HFFc6 (cell line): ENCODE results near the gene RBFOX2. TPM values are rescaled to one million over a fixed set of nuclear protein-coding genes. Genes with fewer than 3 reads are reported as not detected.
"Not testable (repeated sequence)": the region's sequence is repeated elsewhere in the genome, so short reads cannot be mapped to it uniquely, and the experiment has no call there.

Experiments
- DNase-seq: peaks from one replicate; pipeline ENCODE4 v3.0.0-alpha.2; 2018
- H3K27ac Mint-ChIP-seq: 2 replicates; pipeline ENCODE4 v1.8.0; 2020; ENCODE audit warnings: mild to moderate bottlenecking, mixed read lengths
- H3K27me3 Mint-ChIP-seq: 2 replicates; pipeline ENCODE4 v1.8.0; 2021; ENCODE audit warnings: mild to moderate bottlenecking, moderate library complexity, mixed read lengths; ENCODE audit not compliant: insufficient read depth
- H3K36me3 Mint-ChIP-seq: 2 replicates; pipeline ENCODE4 v1.8.0; 2021; ENCODE audit warnings: low read depth, mixed read lengths
- H3K4me1 Mint-ChIP-seq: 2 replicates; pipeline ENCODE4 v1.8.0; 2020; ENCODE audit warnings: low read depth, mixed read lengths
- H3K4me3 Mint-ChIP-seq: 2 replicates; pipeline ENCODE4 v1.8.0; 2020; ENCODE audit warnings: mild to moderate bottlenecking, moderate library complexity, mixed read lengths
- H3K9me3 Mint-ChIP-seq: 2 replicates; pipeline ENCODE4 v1.8.0; 2020; ENCODE audit warnings: mild to moderate bottlenecking, mixed read lengths
- CTCF ChIP-seq: fragments of 200-600 bp; sonication (generic); IDR thresholded peaks from 2 replicates; pipeline ENCODE4 v1.5.0; 2021; ENCODE audit warnings: antibody characterized with exemption, mild to moderate bottlenecking
- total RNA-seq, 6 experiments: library from RNA; stranded (reverse); fragmentation: NEBNext Ultra II Directional; extraction: Animal tissue kit (Norgen Biotek cat#: 25700); gene quantifications; 2 replicates in 1 of 6; 3 replicates in 5 of 6; pipeline ENCODE4 v1.2.3, GENCODE V29; 2021

The RBFOX2 gene
- total RNA-seq, 6 experiments from 2014 or later = 139 to 165 (median 155) TPM

- H3K9me3 Mint-ChIP-seq = no peaks in the 10 kb centered on the region
- DNase-seq = peak; percentile 39
- no peaks in the 10 kb centered on the region; the same call in none of the 2 replicates for H3K27me3 Mint-ChIP-seq
- no peak for TF ChIP-seq CTCF
- H3K4me3 Mint-ChIP-seq = no peak overlapping the region
- H3K36me3 Mint-ChIP-seq = no peaks in the 10 kb centered on the region
- peaks cover 45% of the 10 kb centered on the region for H3K4me1 Mint-ChIP-seq
- peak overlapping the region; percentile 73 for H3K27ac Mint-ChIP-seq
Measured at GRCh38 chr22:36052505-36052941, 23.9 kb upstream of the RBFOX2 start.

GRCh38 chr22:36049678-36049997 lies 21.0 kb upstream of the RBFOX2 start:
- no peak overlapping the region for H3K27ac Mint-ChIP-seq
- H3K4me1 Mint-ChIP-seq = peaks cover 20% of the 10 kb centered on the region
- no peak for DNase-seq
- H3K4me3 Mint-ChIP-seq = no peak overlapping the region
- no peak for TF ChIP-seq CTCF
- no peaks in the 10 kb centered on the region for H3K9me3 Mint-ChIP-seq
- peaks cover 3% of the 10 kb centered on the region for H3K27me3 Mint-ChIP-seq
- H3K36me3 Mint-ChIP-seq = no peaks in the 10 kb centered on the region

GRCh38 chr22:36048911-36049677 lies 20.5 kb upstream of the RBFOX2 start:
- no peak for DNase-seq
- Mint-ChIP-seq H3K27ac (no peak overlapping the region), H3K4me1 (peaks cover 20% of the 10 kb centered on the region), H3K36me3 (no peaks in the 10 kb centered on the region), H3K9me3 (no peaks in the 10 kb centered on the region), H3K4me3 (no peak overlapping the region), H3K27me3 (peaks cover 3% of the 10 kb centered on the region)
- TF ChIP-seq CTCF = no peak

GRCh38 chr22:36044517-36044916 lies 15.9 kb upstream of the RBFOX2 start:
- H3K27ac Mint-ChIP-seq = not testable (repeated sequence)

GRCh38 chr22:36042240-36042639 lies 13.6 kb upstream of the RBFOX2 start:
- Mint-ChIP-seq H3K27ac (no peak overlapping the region), H3K4me3 (no peak overlapping the region), H3K27me3 (peaks cover 19% of the 10 kb centered on the region), H3K4me1 (no peaks in the 10 kb centered on the region), H3K36me3 (no peaks in the 10 kb centered on the region), H3K9me3 (no peaks in the 10 kb centered on the region)
- DNase-seq = no peak
- no peak for TF ChIP-seq CTCF

More at GRCh38 chr22:36044517-36044916, 15.9 kb upstream of the RBFOX2 start:
- not testable (repeated sequence) for H3K4me1 Mint-ChIP-seq, H3K36me3 Mint-ChIP-seq, H3K4me3 Mint-ChIP-seq, DNase-seq, H3K9me3 Mint-ChIP-seq
- H3K27me3 Mint-ChIP-seq = peaks cover 13% of the 10 kb centered on the region

- Mint-ChIP-seq H3K27ac (no peak overlapping the region), H3K27me3 (peaks cover 16% of the 10 kb centered on the region; the same call in 1 of the 2 replicates), H3K36me3 (no peaks in the 10 kb centered on the region), H3K4me3 (no peak overlapping the region), H3K4me1 (no peaks in the 10 kb centered on the region), H3K9me3 (no peaks in the 10 kb centered on the region)
- DNase-seq = no peak
- TF ChIP-seq CTCF = no peak
Measured at GRCh38 chr22:36039125-36039524, 10.5 kb upstream of the RBFOX2 start.
